Measurements from ENCODE around the gene UBLCP1. TPM values are rescaled to one million over a fixed set of nuclear protein-coding genes. Genes with fewer than 3 reads are reported as not detected.

Gene UBLCP1
- total and polyA plus RNA-seq, 2 donors (not counting 1 experiment from before 2014, with no cell fraction given), result 9.6 to 25.1 TPM

- Mint-ChIP-seq H3K9me3 (ENCODE audit: insufficient read depth) (no peaks in the 10 kb centered on the region), H3K27ac (no peak overlapping the region), H3K4me3 (no peak overlapping the region), H3K27me3 (peaks cover 24% of the 10 kb centered on the region), H3K4me1 (peaks cover 1% of the 10 kb centered on the region)
- H3K4me2 ChIP-seq (replicated peaks; ENCODE audit: low read depth, low read length, poor library complexity, severe bottlenecking), result no peak overlapping the region
- H3K27me3 ChIP-seq (replicated peaks in 1 of 4; ENCODE audit: control extremely low read depth in 1 of 4, control insufficient read depth in 3 of 4, insufficient read depth in 4 of 4, low read length in 3 of 4), result peaks cover 0 to 3% (median 0%) of the 10 kb centered on the region in 4 experiments
- no peak overlapping the region for H2AFZ ChIP-seq (ENCODE audit: insufficient read depth, low read depth, low read length, poor library complexity, severe bottlenecking)
- no peak overlapping the region for H3K27ac ChIP-seq (ENCODE audit: low read length in 2 of 2)
- no peak overlapping the region for H3K4me3 ChIP-seq (ENCODE audit: control extremely low read depth in 1 of 5, extremely low read depth in 1 of 5, insufficient read depth in 1 of 5, low read depth in 2 of 5, low read length in 4 of 5)
- no peaks in the 10 kb centered on the region for H3K9me3 ChIP-seq (ENCODE audit: control extremely low read depth in 1 of 3, control insufficient read depth in 2 of 3, insufficient read depth in 1 of 3, low read length in 2 of 3)
- intact Hi-C loops (cut with micrococcal nuclease), result no loop called here
- CTCF ChIA-PET, result no interaction called here
- H3K4me1 ChIP-seq (ENCODE audit: control insufficient read depth in 2 of 2, insufficient read depth in 2 of 2, low read length in 2 of 2), result peaks cover 2% of the 10 kb centered on the region in 2 donors
- DNase-seq, result no peak
- TF ChIP-seq CTCF (IDR thresholded peaks at IDR 0.05), result no peak
- no peak for TF ChIP-seq EZH2 (IDR thresholded peaks at IDR 0.05; ENCODE audit: borderline replicate concordance, insufficient read depth, low read depth, low read length, poor library complexity, severe bottlenecking)
- POLR2A ChIA-PET, result no interaction called here
- H4K20me1 ChIP-seq (ENCODE audit: control insufficient read depth, insufficient read depth, low read length, poor library complexity, severe bottlenecking), result no peaks in the 10 kb centered on the region
- no peaks in the 10 kb centered on the region for H3K36me3 ChIP-seq (replicated peaks in 1 of 2; ENCODE audit: control extremely low read depth in 1 of 2, control insufficient read depth in 1 of 2, extremely low read depth in 1 of 2, insufficient read depth in 2 of 2, low read length in 1 of 2)
- H3K79me2 ChIP-seq (ENCODE audit: control insufficient read depth, insufficient read depth, low read length), result peaks cover 10% of the 10 kb centered on the region
- no peak for ATAC-seq (ENCODE audit: low read depth)
- no peak overlapping the region for H3K9ac ChIP-seq (ENCODE audit: low read length)
Measured at GRCh38 chr5:159257007-159257406, 6.1 kb upstream of the UBLCP1 start.

GRCh38 chr5:159257629-159258283 is 5.3 kb upstream of the UBLCP1 start:
- Histone ChIP-seq H3K9ac (ENCODE audit: low read length) (no peak overlapping the region), H3K4me3 (ENCODE audit: control extremely low read depth in 1 of 5, extremely low read depth in 1 of 5, insufficient read depth in 1 of 5, low read depth in 2 of 5, low read length in 4 of 5) (no peak overlapping the region), H3K36me3 (replicated peaks in 1 of 2; ENCODE audit: control extremely low read depth in 1 of 2, control insufficient read depth in 1 of 2, extremely low read depth in 1 of 2, insufficient read depth in 2 of 2, low read length in 1 of 2) (no peaks in the 10 kb centered on the region), H3K27ac (ENCODE audit: low read length in 2 of 2) (no peak overlapping the region), H3K79me2 (ENCODE audit: control insufficient read depth, insufficient read depth, low read length) (peaks cover 18% of the 10 kb centered on the region), H3K4me2 (replicated peaks; ENCODE audit: low read depth, low read length, poor library complexity, severe bottlenecking) (no peak overlapping the region), H2AFZ (ENCODE audit: insufficient read depth, low read depth, low read length, poor library complexity, severe bottlenecking) (no peak overlapping the region), H4K20me1 (ENCODE audit: control insufficient read depth, insufficient read depth, low read length, poor library complexity, severe bottlenecking) (no peaks in the 10 kb centered on the region), H3K4me1 (ENCODE audit: control insufficient read depth in 2 of 2, insufficient read depth in 2 of 2, low read length in 2 of 2) (peaks cover 8 to 9% of the 10 kb centered on the region in 2 donors), H3K27me3 (replicated peaks in 1 of 4; ENCODE audit: control extremely low read depth in 1 of 4, control insufficient read depth in 3 of 4, insufficient read depth in 4 of 4, low read length in 3 of 4) (peaks cover 0 to 3% (median 0%) of the 10 kb centered on the region in 4 experiments), H3K9me3 (ENCODE audit: control extremely low read depth in 1 of 3, control insufficient read depth in 2 of 3, insufficient read depth in 1 of 3, low read length in 2 of 3) (no peaks in the 10 kb centered on the region)
- WGBS (ENCODE audit: insufficient coverage), result 96% methylated on average over 3 of the region's 6 CpGs
- TF ChIP-seq EZH2 (IDR thresholded peaks at IDR 0.05; ENCODE audit: borderline replicate concordance, insufficient read depth, low read depth, low read length, poor library complexity, severe bottlenecking) (no peak), CTCF (IDR thresholded peaks at IDR 0.05) (peak; percentile 14)
- CTCF ChIA-PET, result interaction anchor here (2.7 kb wide), 1 partner anchor 101 kb away, joined by 8 read pairs; no protein-coding TSS in a partner anchor
- no peak overlapping the region for H3K4me3 Mint-ChIP-seq
- H3K9me3 Mint-ChIP-seq (ENCODE audit: insufficient read depth), result no peaks in the 10 kb centered on the region
- intact Hi-C loops (cut with micrococcal nuclease), result no loop called here
- ATAC-seq (ENCODE audit: low read depth), result no peak
- no peak overlapping the region for H3K27ac Mint-ChIP-seq
- H3K27me3 Mint-ChIP-seq, result peaks cover 24% of the 10 kb centered on the region
- peaks cover 9% of the 10 kb centered on the region for H3K4me1 Mint-ChIP-seq
- POLR2A ChIA-PET, result no interaction called here
- DNase-seq, result no peak
